Activated CD4-positive, alpha-beta T cell treated with anti-CD3 and anti-CD28 coated beads, Interleukin-2, amount 50 U/mL, for 24 hours (primary cell): Measurements from ENCODE around the gene PUSL1.
A peak's percentile ranks its signal among the peaks of the same experiment; 100 is the strongest.
"Not testable (repeated sequence)": the region's sequence is repeated elsewhere in the genome, so short reads cannot be mapped to it uniquely, and the experiment has no call there.

ENCODE experiments used
- DNase-seq, 2 donors: peaks; one replicate each; pipeline ENCODE4 v3.0.0-alpha.2; 2020; ENCODE audit warnings: low read depth in 1 of 2, low spot score in 1 of 2

PUSL1 gene

DNA sequence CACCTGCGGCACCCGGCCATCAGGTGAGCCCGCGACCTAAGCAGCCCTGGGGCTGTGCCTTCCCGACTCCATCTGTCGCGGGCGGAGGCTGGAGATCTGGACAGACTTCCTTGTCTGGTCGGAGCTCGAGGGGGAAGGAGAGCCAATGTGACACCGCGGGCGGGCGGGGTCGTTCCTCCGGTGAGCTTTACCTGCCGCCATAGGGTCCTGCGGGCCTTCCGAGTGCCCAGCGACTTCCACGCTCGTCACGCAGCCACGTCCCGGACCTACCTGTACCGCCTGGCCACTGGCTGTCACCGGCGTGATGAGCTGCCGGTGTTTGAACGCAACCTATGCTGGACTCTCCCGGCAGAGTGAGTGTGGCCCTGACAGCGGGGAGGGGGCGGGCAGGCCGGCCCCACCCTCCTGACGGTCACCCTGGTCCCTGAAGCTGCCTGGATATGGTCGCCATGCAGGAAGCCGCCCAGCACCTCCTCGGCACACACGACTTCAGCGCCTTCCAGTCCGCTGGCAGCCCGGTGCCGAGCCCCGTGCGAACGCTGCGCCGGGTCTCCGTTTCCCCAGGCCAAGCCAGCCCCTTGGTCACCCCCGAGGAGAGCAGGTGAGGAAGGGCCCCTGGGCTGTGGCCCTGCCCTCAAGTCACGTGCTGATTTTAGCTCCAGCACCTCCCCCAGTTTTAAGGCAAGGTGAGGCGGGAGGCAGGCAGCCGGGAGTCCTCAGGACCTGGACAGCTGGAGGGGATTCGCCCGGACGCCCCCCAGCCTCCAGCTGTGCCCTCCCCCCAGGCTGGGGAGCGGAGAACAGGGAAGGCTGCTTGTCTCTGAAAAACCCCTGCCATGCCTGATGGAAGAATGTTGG lies 1.1 kb downstream of the PUSL1 start:
- DNase-seq = peak in 1 of 2 donors; percentile 13

GRCh38 chr1:1310109-1310385 lies 1.6 kb downstream of the PUSL1 start:
- no peak for DNase-seq

DNA sequence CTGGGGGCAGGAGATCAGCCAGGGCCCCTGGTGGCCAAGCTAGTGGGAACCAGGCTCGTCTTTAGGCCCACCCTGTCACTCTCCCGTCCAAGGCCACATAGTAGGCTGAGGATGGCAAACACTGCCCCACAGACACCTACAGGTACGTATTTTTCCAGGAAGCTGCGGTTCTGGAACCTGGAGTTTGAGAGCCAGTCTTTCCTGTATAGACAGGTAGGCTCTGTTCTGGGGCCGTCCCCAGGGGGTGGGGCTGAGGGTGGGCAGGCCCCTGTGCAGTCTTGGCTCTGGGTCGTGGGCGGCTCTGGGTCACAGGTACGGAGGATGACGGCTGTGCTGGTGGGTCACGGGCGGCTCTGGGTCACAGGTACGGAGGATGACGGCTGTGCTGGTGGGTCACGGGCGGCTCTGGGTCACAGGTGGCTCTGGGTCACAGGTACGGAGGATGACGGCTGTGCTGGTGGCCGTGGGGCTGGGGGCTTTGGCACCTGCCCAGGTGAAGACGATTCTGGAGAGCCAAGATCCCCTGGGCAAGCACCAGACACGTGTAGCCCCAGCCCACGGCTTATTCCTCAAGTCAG lies 2.2 kb downstream of the PUSL1 start:
- no peak for DNase-seq

DNA sequence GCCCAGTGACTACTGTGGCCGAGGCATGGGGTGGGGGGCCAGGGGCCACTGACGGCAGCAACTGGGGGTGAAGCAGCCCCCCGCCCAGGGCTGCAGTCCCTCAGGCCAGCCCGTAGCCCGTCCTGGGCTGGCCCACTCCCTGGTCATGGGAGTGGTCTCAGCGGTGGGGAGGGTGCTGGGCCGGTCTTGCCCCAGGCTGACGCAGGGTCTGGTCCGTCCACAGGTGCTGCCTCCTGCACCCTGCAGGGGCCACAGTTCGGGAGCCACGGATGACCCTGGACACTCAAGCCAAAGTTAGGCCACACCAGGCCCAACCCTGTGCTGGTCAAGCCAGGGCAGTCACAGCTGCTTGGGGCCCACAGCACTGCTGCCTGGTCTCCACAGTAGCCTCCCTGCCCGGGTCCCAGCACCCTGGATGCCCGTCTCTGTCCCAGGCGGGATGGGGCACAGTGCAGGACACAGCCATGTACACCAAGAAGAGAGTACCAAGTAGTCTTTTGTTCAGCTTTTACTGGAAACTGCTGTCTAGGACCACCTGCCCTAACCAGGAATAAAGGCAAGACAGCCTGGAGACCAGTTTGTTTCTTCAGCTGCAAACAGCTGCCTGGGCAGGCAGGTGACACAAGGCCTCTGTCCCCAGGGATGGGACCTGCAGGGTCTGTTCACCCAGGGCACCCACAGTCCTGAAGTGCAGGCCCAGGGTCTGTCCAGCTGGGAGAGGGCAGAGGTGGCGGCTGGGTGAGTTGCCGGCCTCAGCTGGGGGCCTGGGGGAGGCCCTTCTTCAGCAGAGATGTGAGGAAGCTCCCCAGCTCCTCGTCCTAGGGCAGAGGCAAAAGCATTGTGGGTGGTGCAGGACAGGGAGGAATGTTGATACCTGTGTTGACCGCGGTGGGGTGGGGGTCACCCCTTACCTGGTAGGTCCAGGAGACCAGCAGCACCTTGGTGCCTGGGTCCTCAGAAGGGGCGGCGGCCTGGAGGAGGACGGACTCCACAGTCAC lies 3.0 kb downstream of the PUSL1 start:
- DNase-seq = no peak

DNA sequence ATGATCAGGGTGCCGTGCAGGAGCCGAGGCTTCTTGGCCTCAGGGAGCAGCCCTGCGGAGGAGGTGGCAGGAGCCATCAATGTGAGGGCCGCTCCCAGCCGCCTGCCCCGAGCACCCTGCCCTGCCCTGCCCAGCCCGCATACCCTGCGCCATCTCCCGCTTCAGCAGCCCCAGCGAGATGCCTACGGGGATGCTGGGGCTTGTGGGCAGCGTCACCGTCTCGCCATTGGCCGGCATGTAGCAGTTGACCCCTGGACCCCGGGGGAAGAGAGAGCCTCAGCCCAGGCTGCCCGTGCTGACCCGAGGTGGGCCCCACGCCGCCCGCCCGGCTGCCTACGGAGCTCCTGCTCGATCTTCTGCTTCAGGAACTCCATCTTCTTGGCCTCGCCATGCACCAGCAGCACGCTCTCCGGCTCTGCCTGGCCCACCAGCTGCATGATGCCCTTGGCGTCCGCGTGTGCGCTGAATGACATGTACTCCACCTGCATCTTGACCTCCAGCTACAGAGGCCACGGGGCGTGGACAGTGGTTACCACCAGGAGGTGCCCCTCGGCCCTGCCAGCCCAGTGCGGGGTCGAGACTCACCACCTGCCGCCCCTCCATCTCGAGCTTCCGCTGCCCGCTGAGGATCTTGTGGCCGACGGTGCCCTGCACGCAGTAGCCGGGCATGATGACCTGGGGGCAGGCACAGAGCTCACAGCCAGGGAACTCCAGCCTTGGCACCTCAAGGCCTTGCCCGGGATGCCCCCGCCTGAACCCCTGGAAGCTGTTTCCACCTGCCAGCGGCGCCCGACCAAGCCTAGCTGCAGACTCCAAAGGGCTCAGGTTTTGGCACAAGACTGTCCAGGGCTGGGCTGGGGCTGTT lies 4.3 kb downstream of the PUSL1 start:
- no peak for DNase-seq

DNA sequence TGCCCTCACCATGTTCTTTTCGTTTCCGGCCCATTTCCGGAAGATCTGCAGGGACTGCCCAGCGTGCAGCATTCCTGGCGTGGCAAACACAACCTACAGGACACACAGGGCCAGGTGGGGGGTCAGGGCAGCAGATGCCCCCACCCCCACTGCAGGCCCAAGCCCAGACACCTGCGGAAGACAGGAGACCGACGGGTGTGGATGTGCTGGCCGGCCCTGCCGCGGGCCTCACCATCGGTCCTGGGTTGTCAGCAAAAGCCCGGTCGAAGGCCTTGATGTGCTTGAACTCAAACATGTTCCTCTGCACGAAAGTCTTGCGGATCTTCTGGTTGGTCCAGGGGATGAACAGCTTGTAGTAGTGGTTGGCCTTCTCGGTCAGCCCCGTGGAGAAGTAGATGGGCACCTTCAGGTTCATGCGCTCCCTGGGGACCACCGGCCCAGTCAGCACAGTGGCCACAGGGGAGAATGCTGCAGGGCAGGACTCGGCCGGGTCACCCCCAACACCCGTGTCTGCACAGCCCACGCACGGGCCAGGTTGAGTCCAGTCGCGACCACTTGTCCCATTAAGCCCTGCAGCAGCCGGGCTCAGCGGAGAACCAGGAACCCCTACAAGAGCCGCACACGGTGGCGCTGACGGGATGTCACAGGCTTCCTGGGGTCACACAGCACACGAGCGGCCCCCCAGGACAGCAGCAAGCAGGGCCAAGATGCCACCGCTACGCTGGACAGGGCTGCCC lies 5.3 kb downstream of the PUSL1 start:
- DNase-seq = no peak

DNA sequence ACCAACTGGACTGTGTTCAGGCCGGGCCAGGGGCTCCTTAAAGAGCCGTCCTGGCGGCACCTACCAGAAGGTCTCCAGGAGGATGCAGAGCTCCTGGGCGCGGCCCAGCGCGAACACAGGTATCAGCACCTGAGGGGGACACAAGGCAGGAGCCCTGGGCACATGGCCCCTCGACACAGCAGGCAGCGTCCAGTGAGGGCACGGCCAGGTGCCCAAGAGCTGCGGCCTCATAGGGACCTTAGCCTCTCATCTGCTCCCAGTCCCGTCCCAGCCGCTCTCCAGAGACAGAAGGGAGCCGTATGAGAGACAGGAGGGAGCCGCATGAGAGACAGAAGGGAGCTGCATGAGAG lies 5.8 kb downstream of the PUSL1 start:
- no peak for DNase-seq

- no peak for DNase-seq
These were observed 6.4 kb downstream of the PUSL1 start for GRCh38 chr1:1314678-1315335.

DNA sequence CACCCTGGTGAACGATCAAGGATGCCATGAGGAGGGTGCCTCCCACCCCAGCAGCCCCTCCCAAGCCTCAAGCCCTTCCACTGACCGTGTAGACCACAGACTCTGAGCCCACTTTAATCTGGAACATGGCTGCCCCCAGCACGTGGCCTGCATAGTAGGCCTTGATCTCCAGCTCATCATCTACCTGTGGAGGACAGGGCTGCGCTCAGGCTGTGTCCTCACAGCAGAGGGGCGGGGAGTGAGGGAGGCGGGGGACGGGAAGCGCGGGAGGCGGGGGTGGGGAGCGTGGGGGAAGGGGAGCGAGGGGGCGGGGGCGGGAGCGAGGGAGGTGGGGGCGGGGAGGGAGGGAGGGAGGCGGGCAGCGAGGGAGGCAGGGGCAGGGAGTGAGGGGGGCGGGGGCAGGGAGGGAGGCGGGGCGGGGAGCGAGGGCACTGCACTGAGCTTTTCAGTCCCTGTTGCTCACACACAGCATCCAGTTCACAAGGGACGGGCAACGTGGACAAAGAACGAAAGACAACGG lies 7.1 kb downstream of the PUSL1 start:
- no peak for DNase-seq

- not testable (repeated sequence) for DNase-seq
These were observed 7.8 kb downstream of the PUSL1 start for GRCh38 chr1:1316199-1316598.

DNA sequence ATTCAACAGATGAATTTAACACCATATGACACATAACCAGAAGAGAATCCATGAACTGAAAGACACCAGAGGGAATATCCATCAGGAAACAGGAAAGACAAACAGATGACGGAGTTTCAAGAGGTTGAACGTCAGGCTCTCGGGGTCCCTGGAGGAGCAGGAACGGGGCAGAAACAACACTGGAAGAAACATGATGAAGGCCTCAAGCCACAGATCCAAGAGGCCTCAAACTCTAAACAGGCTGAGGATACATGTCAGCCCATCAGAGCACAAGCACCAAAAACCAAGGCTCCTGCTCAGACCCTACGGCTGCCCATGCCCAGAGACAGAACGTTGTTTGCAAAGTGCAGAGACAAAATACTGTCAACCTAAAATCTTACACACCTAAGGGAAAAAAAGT lies 9.0 kb downstream of the PUSL1 start:
- no peak for DNase-seq

DNA sequence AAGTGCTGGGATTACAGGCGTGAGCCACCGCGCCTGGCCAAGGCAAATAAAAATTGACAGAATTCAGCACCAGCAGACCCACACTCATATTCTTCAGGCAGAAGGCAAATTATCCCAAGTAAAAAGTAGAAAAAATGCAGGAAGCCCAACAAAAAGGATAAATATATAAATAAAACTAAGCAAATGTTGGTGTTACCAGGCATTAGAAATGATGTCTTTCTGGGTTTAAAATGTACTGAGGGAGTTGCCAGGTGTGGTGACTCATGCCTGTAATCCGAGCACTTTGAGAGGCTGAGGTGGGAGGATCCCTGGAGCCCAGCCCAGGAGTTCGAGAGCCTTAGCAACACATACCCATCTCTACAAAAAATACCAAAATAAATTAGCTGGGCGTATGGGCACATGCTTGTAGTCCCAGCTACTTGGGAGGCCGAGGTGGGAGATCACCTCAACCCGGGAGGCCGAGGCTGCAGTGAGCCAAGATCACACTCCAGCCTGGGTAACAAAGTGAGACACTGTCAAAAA lies 9.8 kb downstream of the PUSL1 start:
- DNase-seq = no peak

DNA sequence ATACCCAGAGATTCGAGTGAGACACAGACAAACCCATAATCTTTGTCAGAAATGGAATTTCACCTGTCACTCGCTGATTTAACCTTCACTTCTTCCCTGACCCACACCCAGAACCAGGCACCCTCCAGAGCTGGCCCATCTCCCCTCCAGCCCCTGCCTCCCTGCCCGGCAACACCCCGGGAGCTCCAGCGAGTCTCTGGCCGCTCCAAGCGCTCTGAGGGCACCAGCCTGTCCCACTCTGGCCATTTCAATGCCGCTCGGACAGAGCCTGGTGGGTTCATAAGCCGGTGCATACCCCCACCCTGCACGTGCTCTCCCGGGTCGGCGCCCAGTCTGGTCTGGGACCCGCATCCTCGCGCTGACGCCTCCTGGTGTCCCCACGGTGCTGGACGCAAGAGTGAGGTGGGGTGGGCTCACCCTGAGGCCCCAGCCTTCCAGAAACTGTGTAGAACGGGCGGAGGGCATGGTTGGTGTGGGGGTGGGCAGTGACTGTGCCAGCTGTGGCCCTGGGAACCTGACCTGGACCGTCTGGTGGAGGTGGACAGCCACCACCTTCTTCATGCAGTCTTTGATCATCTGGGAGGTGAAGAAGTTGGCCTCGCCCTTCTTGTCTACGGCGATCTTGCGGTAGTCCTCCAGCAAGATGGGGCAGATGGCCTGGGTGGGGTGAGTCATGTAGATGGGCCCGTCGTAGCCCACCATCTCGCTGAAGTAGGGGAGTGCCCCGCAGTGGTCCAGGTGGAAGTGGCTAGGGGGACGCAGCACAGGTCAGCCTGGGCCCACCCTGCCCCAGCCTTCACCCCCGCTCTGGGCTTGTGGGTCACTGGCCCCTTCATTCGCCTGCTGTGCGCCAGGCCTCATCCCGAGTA lies 10.6 kb downstream of the PUSL1 start:
- no peak for DNase-seq

DNA sequence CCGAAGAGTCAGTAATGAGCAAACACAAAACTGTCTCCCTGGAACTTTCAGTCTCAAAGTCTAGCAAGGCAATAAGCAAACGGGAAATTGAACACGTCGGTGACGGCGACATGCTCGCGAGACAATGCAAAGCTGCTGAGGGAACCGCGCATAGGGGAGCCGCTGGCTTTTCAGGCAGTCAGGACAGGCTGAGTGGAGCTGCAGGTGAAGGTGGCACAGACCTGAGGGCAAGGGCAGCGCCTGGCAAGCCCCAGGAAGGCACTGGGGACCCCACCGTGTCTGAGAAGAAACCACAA lies 11.2 kb downstream of the PUSL1 start:
- no peak for DNase-seq

DNA sequence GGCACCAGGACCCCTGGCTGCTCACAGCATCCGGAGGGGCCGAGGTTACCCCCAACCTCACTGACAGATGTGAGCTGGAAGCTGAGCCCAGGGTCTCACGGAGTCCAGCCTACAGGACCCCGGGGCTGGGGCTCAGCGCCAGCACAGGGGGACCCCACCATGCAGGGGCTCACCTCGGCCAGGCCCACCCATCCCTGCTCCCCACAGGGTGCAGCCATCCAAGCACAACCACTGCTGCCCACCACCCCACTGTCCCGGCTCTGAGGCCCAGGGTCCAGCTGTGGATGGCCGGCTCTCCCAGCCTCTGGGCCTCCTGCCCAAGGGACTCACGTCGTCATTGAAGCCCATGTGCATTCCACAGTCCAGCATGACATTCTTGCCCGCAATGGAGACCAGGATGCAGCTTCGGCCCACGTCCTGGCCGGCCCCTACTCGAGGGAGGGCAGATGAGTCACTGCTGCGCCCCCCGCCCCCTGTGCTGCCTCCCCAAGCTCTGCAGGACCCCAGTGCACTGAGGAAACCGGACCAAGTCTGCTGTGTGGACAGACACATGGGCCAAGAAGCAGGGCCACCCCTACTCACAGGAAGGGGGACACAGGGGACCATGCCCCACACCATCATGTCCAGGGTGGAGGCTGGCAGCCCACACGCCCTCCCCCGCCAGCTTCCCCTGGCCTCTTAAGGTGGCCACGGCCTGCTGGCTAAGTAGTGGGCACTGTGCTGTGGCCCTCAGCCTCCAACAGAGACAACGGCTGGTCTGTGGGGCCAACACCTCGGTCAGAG lies 12.5 kb downstream of the PUSL1 start:
- DNase-seq = no peak

DNA sequence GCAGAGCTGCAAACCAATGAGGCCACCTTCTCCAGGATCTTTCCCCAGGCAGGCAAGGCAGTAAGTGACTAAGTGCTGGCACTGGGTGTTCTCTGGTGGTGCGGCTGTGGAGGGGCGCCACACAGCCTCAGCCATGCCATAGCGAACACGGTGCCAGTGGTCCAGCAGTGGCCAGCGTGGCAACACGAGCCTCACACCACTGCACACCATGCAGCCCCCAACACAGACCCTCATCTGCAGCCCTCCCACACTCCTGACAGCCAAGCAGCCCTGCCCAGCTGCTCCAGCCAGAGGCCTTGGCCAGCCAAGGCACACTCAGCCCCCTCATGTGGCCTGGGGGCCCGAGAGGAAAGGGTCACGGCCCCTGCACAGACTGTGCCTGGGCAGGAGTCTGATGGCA lies 13.1 kb downstream of the PUSL1 start:
- no peak for DNase-seq

GRCh38 chr1:1322418-1322817 lies 14.0 kb downstream of the PUSL1 start:
- DNase-seq = no peak

- no peak for DNase-seq
These were observed 14.6 kb downstream of the PUSL1 start for GRCh38 chr1:1322952-1323351.
